Fibroblast of upper back skin (primary cell): ENCODE results near the gene ATP2C2.
A peak's percentile ranks its signal among the peaks of the same experiment; 100 is the strongest.
"Not testable (repeated sequence)": the region's sequence is repeated elsewhere in the genome, so short reads cannot be mapped to it uniquely, and the experiment has no call there.

ENCODE experiments used
- DNase-seq: peaks from one replicate; pipeline ENCODE4 v3.0.0-alpha.2; 2013

Gene ATP2C2

DNA sequence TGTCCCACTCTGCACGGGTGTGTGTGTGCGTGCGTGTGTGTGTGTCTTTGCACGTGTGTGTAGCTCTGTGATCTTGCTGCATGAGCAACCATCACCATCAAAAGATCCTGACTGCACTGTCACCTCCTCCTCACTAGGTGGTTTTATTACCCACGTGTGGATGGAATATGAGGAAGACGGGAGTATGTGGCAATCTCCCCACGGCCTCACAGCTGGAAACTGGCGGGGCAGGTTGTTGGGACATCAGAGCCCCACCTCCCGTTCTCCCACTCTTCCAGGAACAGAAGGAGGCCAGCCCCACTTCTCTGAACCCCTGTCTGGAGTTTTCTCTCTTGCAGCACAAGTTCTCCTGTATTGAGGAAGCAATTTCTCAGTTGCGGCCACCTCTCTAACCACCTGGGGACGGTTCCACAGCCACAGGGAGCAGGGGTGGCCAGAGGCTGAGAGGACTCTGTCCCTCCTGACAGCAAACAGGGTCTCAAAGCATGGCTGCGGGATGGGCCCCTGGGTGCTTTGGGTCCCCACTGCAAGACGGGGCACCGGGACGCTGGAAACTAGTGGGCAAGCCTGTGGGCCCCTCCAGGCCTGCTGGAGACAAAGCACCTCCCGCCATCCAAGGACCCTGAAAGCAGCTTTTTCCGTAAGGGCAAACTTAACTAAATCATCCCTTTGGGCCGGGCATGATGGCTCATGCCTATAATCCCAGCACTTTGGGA, 27.9 kb upstream of the ATP2C2 start:
- DNase-seq, result no peak

DNA sequence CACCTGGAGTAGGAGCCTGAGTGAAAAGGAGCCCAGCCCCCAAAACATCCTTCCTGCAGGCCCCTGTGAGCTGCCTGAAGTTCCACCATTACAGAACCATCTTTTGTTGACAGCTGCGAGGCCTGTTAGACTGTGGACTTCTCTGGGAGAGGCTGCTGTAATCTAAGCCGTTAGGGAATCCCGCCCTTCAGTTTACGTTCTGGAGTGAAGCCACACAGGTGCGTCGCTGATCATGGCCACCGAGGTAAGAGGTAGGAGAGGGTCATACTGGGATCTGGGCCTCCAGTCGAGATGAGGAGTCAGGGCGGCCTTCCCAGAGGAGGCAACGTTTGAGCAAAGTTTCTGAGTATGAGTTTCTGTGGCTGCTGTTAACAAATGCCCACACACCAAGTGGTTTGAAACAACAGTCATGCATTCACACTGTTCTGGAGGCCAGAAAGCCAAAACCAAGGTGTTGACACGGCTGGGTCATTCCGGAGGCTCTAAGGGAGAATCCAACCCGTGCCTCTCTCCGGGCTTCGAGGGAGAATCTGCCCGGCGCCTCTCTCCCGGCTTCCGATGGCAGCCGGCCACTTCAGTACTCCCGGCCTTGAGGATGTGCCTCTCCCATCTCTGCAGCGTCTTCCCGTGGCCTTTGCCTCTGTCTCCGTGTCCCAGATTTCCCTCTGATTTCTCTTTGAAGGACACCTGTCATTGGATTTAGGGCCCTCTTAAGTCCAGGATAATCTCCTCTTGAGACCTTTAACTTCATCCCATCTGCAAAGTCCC, 26.6 kb upstream of the ATP2C2 start:
- no peak for DNase-seq

DNA sequence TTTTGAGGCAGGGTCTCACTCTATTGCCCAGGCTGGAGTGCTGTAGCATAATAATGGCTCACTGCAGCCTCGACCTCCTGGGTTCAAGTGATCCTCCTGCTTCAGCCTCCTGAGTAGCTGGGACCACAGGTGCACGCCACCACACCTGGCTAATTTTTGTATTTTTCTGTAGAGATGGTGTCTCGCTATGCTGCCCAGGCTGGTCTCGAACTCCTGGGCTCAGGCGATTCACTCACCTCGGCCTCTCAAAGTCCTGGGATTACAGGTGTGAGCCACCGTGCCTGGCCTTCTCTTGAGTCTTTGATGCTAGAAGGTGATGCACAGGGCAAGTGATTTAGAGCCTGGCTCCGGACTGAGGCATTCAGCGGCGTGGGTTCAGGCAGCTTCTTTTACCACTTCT, 24.5 kb upstream of the ATP2C2 start:
- DNase-seq, result not testable (repeated sequence)

DNA sequence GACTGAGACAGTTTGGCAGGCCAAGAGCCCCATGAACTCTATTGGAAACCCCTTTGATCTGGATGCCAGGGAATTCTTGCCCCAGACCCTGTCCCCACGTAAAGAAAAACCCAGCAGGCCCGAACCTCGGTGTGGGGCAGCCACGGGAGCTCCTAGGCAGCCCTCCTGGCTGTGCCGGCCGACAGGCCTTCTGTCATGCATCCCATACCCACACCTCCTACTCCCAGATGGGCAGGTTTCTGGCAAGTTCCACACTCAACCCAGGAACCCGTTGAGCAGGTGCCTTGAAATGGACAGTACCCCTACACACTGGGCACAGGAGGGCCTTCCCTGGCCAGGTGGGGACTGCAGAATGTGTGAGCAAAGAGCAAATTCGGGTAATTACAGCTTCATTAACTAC, 23.6 kb upstream of the ATP2C2 start:
- DNase-seq, result no peak

DNA sequence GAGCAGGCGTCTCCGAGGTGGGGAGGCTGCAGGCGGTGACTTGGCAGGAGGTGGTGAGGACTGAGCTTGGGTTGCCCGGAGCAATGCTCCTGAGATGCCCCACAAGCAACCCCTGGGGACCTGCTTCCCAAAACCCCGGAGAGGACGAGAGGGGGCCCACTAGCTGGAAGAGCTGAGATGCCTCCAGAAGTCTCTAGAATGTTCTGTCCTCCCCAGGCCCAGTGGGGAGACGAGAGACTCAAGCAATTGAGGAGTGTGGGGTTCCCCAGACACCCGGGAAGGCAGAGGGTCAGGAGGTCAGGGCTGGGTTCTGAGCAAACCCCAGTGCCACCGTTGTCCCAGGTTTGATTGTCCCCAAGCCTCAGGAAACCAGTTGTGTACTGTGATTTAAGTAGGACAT, 21.2 kb upstream of the ATP2C2 start:
- no peak for DNase-seq

DNA sequence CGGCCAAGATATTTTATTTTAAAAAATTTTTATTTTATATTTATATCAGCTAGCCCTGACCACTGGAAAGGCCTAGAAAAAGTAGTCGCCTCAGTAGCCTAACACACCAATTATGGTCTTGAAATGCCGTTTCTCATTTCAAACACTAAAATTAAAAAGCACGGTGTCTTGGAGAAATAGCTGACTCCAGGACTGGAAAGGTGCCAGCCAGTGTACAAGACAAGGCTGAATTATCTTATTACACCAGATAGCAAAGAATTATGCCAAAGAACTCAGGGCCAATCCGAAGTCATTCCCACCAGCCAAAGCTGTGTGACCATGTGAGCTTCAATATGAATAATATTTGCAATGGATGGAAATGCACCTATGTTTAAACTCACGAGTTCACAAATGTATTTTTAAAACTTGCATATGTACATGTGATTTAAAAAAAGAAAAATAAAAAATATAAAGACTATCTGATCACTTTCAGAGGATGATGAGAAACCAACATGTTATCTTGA, 19.9 kb upstream of the ATP2C2 start:
- no peak for DNase-seq

DNA sequence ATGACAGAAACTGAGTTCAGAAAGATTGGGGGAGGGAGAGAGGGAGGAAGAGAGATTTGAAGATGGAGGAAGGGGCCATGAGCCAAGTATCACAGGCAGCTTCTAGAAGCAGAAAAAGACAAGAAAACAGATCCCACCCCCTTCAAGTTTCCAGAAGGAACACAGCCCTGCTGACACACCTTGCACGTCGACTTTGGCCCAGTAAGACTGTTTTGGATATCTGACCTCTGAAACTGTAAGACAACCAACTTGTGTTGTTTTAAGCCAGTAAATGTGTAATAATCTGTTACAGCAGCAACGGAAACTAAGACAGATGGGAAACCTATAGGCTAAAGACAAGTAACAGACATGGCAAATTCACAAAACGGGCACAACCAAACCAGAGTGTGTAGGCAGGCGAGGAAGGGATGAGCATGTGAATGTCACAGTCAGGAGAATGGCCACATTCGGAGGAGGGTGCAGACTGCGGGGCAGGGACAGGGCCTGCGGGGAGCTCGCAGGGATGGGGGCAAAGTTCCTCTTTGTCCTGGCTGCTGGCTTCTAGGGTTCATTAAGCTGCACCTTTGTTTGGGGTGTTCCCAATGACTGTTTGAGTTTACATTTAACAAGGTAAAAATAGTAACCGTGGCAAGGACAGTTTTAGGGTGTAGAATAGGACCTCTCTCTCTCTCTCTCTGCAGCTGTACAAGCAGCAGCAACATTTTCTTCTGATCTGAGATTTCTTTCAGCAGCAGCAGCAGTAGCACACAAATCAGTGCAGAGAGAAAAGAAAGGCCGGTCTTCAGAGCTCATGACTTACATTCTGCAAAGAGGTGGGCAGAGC, 18.3 kb upstream of the ATP2C2 start:
- DNase-seq, result no peak

DNA sequence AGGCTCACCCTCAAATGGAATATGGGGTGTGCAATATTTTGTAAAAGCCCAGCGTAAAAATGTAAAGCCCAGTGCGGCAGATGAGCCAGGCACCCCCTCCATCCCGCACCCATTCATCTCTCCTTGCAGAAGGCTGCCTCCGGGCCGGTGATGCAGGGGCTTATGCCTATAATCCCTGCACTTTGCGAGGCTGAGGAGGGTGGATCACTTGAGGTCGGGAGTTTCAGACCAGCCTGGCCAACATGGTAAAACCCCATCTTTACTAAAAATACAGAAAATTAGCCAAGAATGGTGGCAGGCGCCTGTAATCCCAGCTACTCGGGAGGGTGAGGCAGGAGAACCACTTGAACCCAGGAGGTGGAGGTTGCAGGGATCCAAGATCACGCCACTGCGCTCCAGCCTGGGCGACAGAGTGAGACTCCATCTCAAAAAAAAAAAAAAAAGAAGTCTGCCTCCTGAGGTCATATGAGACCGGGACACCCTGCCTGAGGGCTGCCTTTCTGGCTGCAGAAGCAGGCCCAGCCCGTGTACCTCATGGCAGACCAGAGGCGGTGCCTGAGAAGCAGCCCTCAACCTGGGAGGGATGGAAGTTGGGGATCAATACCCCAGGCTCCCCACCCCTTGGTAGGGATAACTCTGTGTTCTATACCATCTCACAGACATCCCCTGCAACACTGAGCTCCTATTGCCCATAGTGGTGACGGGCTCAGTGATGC, 17.5 kb upstream of the ATP2C2 start:
- no peak for DNase-seq

DNA sequence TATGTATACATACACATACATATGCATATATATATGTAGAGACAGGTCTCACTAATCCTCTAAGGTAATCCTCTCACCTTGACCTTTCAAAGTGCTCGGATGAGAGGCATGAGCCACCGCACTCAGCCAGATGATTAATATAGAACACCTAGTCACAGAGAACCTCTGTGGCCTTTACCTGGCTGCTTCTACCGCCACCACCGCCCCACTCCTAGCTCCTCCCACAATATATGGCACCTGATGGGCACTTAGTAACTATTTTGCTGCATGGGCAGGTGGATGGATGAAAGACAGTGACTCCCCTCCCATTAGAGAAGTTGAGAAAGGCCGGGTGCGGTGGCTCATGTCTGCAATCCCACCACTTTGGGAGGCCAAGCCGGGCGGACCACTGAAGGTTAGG, 16.7 kb upstream of the ATP2C2 start:
- DNase-seq, result no peak

DNA sequence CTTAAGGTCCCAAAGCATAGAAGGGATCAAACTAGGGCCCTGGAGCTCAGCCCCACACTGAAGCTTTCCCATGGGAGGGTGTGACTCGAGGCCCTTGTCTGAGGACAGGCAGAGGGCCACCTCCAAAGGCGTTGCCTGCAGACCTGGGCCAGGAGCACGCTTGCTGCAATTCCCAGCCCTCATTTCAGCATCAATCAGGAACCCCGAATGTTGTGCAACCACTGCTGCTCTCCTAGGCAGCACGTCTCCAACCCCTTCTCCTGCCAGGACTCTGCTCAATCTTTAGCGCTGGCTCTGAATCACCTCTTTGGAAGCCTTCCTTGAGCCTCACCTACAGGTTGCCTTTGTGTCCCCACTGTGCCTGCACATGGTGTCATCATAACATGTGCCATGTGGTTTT, 14.0 kb upstream of the ATP2C2 start:
- DNase-seq, result no peak

DNA sequence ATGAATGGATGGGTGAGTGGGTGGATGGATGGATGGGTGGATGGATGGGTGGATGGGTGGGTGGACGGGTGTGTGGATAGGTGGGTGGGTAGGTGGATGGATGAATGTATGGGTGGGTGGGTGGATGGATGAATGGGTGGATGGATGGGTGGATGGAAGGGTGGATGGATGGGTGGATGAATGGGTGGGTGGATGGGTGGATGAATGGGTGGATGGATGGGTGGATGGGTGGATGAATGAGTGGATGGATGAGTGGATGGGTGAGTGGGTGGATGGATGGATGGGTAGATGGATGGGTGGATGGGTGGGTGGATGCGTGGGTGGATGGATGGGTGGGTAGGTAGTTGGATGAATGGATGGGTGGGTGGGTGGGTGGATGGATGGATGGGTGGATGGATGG, 13.2 kb upstream of the ATP2C2 start:
- no peak for DNase-seq

DNA sequence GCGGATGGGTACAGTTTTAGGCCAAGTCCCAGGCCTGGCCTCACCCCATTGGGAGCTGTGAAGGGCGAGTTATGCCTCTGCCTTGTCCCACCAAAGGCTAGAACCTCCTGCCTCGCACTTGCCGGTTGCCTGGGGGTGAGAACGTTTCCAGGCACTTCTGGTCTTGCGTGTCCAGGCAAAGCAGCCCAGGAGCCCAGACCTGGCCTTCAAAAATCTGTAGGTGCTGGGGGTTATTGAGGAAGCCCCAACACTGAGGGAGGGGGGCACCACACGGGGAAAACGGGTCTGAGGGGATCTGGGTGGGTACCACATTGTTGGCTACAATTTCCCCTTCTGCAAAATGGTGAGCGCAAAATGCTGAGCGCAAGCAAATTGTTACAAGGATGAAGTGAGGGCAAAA, 12.2 kb upstream of the ATP2C2 start:
- DNase-seq, result no peak

DNA sequence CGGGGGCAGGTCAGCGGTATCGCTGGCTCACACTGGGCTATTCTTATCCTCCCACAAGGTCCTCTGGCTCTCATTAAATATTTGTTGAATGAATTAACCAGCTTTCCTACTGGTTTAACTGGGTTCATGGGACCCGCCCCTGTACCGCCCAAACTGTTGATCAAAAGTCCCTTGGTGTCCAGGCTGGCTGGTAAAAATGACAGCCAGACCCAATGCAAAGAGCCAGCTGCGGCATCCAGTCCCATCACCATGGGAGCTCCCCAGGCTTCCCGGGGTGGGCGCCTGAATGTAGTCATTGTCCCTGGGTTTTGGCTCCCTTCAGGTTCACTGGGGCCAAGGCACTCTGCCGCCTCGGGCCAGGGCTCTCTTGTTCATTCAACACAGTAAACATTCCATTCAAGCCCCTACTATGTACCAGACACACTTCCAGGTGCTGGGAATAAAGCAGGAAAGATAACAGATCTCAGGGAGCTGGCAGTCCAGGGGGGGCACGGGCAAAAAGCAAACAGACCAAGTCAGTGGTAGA, 11.7 kb upstream of the ATP2C2 start:
- DNase-seq, result no peak

DNA sequence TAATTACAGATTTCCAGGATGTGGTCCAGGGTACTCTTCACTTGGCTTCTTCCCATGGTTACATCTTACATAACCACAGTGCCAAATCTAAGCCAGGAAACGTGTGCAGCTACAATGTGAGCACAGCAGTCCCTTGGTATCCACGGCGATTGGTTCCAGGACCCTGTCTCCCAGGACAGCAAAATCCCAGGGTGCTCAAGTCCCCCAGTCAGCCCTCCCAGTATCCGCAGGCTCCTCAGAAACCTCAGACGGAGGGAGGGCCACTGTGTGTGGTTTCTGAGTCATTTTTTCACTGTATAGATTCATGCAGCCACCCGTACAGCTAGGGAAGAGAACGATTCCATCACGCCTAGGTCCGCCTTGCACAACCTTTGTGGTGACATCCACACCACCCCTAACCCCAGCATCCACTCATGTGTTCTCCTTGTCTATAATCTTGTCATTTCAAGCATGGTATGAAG, 11.1 kb upstream of the ATP2C2 start:
- peak; percentile 49 for DNase-seq

DNA sequence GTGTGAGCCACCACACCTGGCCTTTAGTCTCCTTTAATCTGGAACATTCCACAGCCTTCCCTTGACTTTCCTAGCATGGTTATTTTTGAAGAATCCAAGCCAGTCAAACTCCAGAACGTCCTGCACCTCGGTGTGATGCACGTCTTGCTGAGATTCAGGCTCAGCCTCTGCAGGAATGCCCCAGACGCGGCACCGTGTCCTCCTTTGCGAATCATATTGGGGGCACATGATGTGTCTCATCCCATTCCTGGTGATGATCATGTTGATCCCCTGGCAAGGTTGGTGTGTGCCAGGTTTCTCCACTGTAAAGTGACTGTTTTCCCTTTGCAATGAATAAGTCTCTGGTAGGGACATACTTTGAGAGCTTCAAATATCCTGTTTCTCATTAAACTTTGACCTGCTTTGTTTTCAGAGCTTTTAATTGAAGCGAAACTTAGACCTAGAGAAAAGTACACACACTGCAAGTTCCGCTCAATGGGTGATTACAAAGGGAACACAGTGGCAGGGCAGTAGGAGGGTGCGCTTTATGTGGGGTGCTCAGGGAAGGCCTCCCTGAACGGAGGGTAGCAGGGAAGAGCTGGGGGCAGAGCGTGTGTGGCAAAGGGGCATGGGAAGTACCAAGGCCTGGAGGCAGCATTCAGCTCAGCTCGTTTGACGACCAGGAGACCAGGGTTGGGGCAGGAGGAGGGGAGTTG, 9.6 kb upstream of the ATP2C2 start:
- no peak for DNase-seq

DNA sequence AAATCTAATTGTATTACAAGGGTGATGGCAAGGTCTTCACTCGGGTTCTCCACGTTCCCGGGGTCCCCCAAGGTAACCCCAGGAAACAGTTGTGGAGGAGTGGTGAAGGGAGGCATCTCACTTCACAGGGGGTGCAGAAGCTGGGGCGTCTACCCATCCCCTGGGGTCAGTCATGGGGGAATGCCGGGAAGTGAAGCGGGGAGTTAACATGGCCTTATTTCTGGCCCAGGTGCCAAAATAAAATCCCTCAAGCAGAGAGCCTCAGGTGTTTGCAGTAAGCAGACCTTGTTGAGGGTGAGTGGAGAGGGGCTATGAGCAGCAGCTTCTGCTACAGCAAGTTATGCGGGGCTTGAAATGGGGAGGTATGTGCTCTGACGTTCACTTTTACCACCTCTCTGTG, 9.0 kb upstream of the ATP2C2 start:
- no peak for DNase-seq

DNA sequence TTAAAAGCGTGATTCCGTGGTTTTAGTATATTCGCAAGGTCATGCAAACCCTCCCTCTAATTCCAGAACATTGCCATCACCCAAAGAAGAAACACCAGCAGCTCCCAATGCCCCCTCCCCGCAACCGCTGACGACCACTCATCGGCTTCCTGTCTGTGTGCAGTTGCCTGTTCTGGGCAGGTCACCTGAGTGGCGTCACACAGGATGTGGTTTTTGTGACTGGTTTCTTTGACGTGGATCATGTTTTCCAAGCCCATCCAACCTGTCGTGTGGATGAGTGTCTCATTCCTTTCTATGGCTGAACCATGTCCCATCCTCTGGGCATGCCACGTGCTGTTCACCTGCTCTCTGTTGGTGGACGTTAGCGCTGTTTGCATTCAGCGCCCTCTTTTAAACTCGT, 8.2 kb upstream of the ATP2C2 start:
- DNase-seq, result peak; percentile 2

DNA sequence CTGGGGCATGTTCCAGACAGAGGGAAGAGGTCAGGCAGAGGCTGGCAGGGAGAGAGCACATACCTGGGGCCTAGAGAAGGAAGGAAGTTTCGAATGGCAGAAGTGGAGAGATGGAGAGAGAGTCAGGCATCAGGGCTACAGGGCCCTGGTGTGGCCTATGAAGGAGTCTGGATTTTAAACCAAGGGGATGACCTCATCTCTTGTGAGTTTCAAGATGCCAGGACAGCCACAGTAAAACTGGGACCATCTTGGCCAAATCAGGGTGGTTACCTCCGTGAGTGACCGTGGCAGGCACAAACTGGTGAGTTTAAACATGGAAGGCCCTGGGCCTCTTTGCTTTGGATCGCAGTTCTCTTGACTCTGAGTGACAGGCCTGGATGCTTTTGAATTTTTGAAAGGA, 7.6 kb upstream of the ATP2C2 start:
- DNase-seq, result no peak

DNA sequence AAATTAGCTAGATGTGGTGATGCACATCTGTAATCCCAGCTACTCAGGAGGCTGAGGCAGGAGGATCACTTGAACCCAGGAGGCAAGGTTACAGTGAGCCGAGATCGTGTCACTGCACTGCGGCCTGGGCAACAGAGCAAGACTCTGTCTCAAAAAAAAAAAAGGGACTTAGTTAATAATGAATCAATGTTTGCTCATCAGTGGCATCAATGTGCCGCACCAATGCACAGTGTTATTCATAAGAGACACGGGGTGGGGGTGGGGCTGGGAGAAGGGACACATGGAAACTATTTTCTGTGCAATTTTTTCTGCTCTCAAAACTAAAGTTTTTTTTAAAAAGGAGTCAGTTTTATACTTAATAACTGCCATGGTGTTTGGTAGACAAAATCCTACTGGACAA, 6.8 kb upstream of the ATP2C2 start:
- no peak for DNase-seq

DNA sequence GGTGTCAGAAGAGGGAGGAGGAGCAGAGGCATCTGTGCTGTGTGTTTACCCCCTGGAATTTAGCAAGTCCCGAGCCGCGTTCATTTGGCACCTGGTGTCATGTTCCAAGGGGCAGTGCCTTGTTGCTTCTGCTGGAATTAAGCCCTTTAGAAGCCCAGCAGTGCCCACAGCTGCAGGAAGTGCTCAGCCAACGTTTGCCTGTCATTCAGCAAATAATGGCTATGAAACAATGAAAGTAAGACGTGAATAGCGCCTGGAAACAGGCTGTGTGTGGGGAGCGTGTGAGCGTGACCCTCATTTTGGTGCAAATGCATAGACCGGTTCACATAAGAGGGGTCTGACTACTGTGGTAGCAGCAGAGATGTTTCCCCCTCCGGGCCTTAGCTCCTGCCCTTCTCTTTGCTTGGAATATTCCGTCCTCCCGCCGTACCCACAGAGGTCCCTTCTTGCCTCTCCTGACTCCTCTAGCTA, 5.8 kb upstream of the ATP2C2 start:
- DNase-seq, result no peak

DNA sequence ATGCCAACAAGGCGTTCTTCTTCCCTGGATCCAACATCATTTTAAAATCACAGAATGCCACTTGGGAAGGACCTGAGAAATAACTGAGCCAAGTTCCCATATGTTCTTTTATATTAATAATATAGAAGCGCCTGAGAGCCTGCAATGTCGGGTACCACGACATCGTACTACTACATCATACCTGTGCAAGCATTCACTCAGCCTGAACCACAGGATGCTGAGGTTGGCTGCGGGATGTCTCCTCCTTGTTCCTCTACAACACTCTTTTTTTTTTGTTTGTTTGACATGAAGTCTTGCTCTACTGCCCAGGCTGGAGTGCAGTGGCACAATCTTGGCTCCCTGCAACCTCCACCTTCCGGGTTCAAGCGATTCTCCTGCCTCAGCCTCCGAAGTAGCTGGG, 2.1 kb upstream of the ATP2C2 start:
- DNase-seq, result no peak

DNA sequence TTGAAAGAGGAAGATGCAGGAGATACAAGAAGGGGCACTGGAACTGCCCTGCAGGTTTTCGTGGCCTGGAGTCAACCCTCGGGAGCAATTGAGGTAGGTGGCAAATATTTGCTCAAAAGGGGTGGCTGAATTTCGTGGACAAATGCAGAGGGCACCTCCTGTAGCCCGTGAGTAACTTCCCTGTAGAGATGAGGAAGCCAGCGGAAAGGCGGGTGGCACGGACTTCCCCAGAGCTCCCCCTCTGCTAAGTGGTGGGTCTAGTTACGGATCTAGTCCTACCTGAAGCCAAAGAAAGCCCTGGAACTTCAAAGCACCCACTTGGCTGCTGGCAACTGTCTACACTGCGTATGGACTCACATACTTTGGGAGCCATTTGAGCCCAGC, 1.0 kb upstream of the ATP2C2 start:
- no peak for DNase-seq
